Progenitor cell of endocrine pancreas (in vitro differentiated cells): ENCODE results near the gene EIF2AK3. TPM values are rescaled to one million over a fixed set of nuclear protein-coding genes. Genes with fewer than 3 reads are reported as not detected.

Source experiments
- DNase-seq: peaks from one replicate; pipeline ENCODE4 v3.0.0; 2021; ENCODE audit warnings: low spot score; ENCODE audit not compliant: unreplicated experiment
- H3K27ac Mint-ChIP-seq: 2 replicates; pipeline ENCODE4 v1.8.0; 2021; ENCODE audit warnings: mild to moderate bottlenecking, moderate library complexity, mixed read lengths
- H3K27me3 Mint-ChIP-seq: 2 replicates; pipeline ENCODE4 v1.8.0; 2021; ENCODE audit warnings: mixed read lengths
- H3K36me3 Mint-ChIP-seq: 2 replicates; pipeline ENCODE4 v1.8.0; 2022; ENCODE audit warnings: mixed read lengths; ENCODE audit not compliant: insufficient read depth
- H3K4me1 Mint-ChIP-seq: 2 replicates; pipeline ENCODE4 v1.8.0; 2021; ENCODE audit warnings: low read depth, mixed read lengths
- H3K4me3 Mint-ChIP-seq: 2 replicates; pipeline ENCODE4 v1.8.0; 2021; ENCODE audit warnings: low read depth, mild to moderate bottlenecking, moderate library complexity, mixed read lengths
- H3K9me3 Mint-ChIP-seq: 2 replicates; pipeline ENCODE4 v1.8.0; 2021; ENCODE audit warnings: low read depth, mixed read lengths
- total RNA-seq: library from RNA; stranded (reverse); gene quantifications from 2 replicates; pipeline ENCODE4 v1.2.1, GENCODE V29; 2021
- TF ChIP-seq, protein P1 (sequence below): fragments of 200-600 bp; sonication (generic); IDR thresholded peaks from one replicate; pipeline ENCODE4 v1.5.0; 2021; ENCODE audit warnings: antibody characterized with exemption, mild to moderate bottlenecking; ENCODE audit not compliant: unreplicated experiment

The EIF2AK3 gene
- total RNA-seq, 1 donor from 2014 or later, result 20.5 TPM

DNA sequence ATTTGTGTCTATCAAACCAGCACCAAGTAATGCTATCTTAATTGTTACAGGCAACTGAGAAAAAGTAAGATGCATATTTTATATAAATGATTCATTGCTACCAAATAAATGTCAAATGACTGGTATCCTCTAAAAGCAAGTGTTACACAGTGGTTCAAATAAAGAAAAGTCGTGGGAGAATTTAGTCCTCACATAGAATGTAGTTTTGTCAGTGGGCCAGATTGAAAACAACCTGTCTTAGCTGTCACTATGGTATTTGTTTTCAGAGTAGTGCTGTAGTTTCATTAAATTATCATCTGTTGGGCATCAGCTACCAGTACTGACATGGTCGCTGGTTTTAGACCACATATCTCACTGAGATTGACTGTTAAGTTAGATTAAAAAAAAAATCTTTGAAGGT, 10.2 kb upstream of the EIF2AK3 start:
- H3K9me3 Mint-ChIP-seq, result no peaks in the 10 kb centered on the region
- H3K27ac Mint-ChIP-seq, result no peak overlapping the region
- TF ChIP-seq, protein P1, sequence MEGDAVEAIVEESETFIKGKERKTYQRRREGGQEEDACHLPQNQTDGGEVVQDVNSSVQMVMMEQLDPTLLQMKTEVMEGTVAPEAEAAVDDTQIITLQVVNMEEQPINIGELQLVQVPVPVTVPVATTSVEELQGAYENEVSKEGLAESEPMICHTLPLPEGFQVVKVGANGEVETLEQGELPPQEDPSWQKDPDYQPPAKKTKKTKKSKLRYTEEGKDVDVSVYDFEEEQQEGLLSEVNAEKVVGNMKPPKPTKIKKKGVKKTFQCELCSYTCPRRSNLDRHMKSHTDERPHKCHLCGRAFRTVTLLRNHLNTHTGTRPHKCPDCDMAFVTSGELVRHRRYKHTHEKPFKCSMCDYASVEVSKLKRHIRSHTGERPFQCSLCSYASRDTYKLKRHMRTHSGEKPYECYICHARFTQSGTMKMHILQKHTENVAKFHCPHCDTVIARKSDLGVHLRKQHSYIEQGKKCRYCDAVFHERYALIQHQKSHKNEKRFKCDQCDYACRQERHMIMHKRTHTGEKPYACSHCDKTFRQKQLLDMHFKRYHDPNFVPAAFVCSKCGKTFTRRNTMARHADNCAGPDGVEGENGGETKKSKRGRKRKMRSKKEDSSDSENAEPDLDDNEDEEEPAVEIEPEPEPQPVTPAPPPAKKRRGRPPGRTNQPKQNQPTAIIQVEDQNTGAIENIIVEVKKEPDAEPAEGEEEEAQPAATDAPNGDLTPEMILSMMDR, result no peak
- no peak for DNase-seq
- peaks cover 1% of the 10 kb centered on the region for H3K4me1 Mint-ChIP-seq
- H3K27me3 Mint-ChIP-seq, result no peaks in the 10 kb centered on the region
- H3K4me3 Mint-ChIP-seq, result no peak overlapping the region
- H3K36me3 Mint-ChIP-seq, result no peaks in the 10 kb centered on the region

DNA sequence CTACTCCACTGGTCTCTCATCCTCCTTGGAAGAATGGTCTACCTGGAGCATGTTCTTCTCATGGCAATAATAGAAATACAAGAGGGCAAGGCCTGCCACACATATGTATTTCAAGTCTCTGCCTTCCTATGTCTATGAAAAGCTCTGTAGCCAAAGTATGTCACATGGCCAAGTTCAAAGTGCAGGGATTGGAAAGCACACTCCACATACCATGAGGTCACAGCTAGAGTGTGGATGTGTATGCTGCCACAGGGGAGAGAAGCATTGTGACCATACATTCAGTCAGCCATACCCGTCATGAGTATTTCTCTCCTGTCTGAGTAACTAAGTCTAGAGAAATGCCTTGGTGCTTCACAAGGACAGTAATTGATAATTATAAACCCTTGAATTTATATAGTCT, 8.8 kb upstream of the EIF2AK3 start:
- H3K27ac Mint-ChIP-seq, result no peak overlapping the region
- no peak for DNase-seq
- no peaks in the 10 kb centered on the region for H3K27me3 Mint-ChIP-seq
- H3K4me3 Mint-ChIP-seq, result no peak overlapping the region
- peaks cover 1% of the 10 kb centered on the region for H3K4me1 Mint-ChIP-seq
- H3K9me3 Mint-ChIP-seq, result no peaks in the 10 kb centered on the region
- no peaks in the 10 kb centered on the region for H3K36me3 Mint-ChIP-seq
- TF ChIP-seq, protein P1, result no peak

DNA sequence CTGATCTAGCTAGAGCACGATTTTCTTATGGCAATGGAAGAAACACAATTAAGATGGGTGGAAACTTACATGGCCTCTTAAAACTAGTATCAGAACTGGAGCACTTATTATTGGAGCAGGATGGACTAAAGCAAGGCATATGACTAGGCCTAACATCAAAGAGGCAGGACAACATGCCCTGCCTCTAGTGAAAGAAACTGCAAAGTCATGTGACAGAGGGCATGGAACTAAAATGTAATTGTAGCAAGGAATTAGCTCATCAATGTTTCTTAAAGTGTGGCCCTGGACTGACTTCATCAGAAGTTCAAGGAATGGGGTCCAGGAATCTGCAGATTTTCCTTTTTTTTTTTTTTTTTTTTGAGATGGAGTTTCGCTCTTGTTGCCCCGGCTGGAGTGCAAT, 5.3 kb upstream of the EIF2AK3 start:
- H3K9me3 Mint-ChIP-seq, result no peaks in the 10 kb centered on the region
- TF ChIP-seq, protein P1, result no peak
- no peak for DNase-seq
- H3K4me1 Mint-ChIP-seq, result peaks cover 2% of the 10 kb centered on the region
- H3K27me3 Mint-ChIP-seq, result no peaks in the 10 kb centered on the region
- no peak overlapping the region for H3K4me3 Mint-ChIP-seq
- H3K27ac Mint-ChIP-seq, result no peak overlapping the region
- no peaks in the 10 kb centered on the region for H3K36me3 Mint-ChIP-seq

DNA sequence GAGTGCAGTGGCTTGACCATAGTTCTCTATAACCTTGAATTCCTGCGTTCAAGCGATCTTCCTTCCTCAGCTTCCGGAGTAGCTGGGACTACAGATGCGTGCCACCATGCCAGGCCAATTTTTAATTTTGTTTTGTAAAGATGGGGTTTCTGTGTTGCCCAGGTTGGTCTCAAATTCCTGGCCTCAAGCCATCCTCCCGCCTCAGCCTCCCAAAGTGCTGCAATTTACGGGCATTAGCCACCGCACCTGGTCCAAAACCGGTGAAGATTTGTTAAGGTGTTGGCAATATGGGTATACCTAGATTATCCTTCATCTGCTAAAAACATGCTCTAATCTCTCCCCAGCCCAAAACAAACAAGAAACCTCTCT, 1.3 kb upstream of the EIF2AK3 start:
- Mint-ChIP-seq H3K27ac (no peak overlapping the region), H3K4me1 (peaks cover 6% of the 10 kb centered on the region), H3K36me3 (no peaks in the 10 kb centered on the region), H3K4me3 (no peak overlapping the region), H3K9me3 (no peaks in the 10 kb centered on the region), H3K27me3 (no peaks in the 10 kb centered on the region)
- no peak for DNase-seq
- TF ChIP-seq, protein P1, result no peak

DNA sequence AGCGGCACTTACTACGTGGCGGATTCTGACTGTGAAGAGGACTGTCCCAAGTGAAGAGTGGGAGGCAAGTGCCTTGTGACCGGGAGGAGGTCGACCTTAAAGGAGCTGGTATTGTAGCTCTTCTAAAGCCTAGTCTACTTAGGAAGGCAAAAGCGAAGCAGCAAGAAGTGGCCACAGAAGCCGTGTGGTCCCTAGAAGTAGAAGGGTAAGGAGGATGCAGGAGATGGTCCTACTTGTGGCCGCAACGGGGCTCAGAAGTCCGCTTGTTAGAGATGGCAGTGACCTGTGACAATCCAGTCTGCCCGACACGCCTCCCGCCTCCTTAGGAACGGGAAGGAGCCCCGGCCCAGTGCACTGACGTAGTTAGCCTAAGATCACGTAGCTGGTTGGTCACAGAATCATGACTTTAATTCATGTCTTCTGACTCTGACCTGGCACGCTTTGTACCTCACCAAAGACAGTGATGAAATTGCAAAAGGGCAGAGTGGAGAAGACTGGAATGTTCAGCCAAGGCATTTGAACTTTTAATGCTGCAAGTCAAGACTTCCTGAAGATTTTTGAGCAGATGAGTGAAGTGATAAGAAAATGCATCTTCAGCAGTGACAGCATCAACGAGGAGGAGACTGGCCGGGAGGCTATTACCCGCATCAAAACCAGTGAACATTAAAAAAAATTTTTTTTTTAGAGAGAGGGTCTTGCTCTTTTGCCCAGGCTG, 749 bp upstream of the EIF2AK3 start:
- Mint-ChIP-seq H3K27ac (no peak overlapping the region), H3K27me3 (no peaks in the 10 kb centered on the region), H3K4me3 (no peak overlapping the region), H3K36me3 (no peaks in the 10 kb centered on the region), H3K9me3 (no peaks in the 10 kb centered on the region), H3K4me1 (peaks cover 6% of the 10 kb centered on the region)
- TF ChIP-seq, protein P1, result no peak
- peak; percentile 64 for DNase-seq
